Transverse colon (tissue), 3 donors: ENCODE results near the gene OLFM1.

Experiments
- CTCF ChIP-seq, 5 experiments: fragments of 200-600 bp in 3 of 5; fragments of 450-650 bp in 2 of 5; sonication (generic) in 3 of 5; IDR thresholded peaks; 1 replicate in 2 of 5; 2 replicates in 3 of 5; pipeline ENCODE4 v1.5.1; 2016 to 2017; ENCODE audit warnings: antibody characterized with exemption in 5 of 5, inconsistent platforms in 3 of 5, mild to moderate bottlenecking in 2 of 5, moderate library complexity in 1 of 5
- EP300 ChIP-seq: sonication (generic); formaldehyde crosslinking; IDR thresholded peaks from one replicate; pipeline ENCODE4 v1.6.1; 2017; ENCODE audit warnings: antibody characterized with exemption, low read depth
- POLR2A ChIP-seq: fragments of 450-650 bp; IDR thresholded peaks from one replicate; pipeline ENCODE4 v1.6.1; 2016; ENCODE audit warnings: antibody characterized with exemption, mild to moderate bottlenecking, moderate library complexity

- TF ChIP-seq POLR2A (no peak), CTCF (IDR thresholded peaks at IDR 0.05) (no peak), EP300 (no peak)
Observed at GRCh38 chr9:135095470-135096407, 8.3 kb downstream of the OLFM1 start.
